ENCODE data around the gene DLL3.

- TF ChIP-seq, protein P1, sequence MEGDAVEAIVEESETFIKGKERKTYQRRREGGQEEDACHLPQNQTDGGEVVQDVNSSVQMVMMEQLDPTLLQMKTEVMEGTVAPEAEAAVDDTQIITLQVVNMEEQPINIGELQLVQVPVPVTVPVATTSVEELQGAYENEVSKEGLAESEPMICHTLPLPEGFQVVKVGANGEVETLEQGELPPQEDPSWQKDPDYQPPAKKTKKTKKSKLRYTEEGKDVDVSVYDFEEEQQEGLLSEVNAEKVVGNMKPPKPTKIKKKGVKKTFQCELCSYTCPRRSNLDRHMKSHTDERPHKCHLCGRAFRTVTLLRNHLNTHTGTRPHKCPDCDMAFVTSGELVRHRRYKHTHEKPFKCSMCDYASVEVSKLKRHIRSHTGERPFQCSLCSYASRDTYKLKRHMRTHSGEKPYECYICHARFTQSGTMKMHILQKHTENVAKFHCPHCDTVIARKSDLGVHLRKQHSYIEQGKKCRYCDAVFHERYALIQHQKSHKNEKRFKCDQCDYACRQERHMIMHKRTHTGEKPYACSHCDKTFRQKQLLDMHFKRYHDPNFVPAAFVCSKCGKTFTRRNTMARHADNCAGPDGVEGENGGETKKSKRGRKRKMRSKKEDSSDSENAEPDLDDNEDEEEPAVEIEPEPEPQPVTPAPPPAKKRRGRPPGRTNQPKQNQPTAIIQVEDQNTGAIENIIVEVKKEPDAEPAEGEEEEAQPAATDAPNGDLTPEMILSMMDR (IDR thresholded peaks at IDR 0.05 in 4 of 5, conservative IDR thresholded peaks at IDR 0.05 in 1 of 5), result no peak
- no peak for TF ChIP-seq POLR2A (IDR thresholded peaks at IDR 0.05)
These were observed 23.0 kb upstream of the DLL3 start for GRCh38 chr19:39475748-39476147.
